Fibroblast of peridontal ligament (primary cell): ENCODE data around the gene DTNB.

Experiments
- DNase-seq: peaks from one replicate; pipeline ENCODE4 v3.0.0-alpha.2; 2010; ENCODE audit errors: extremely low read depth

The DTNB gene

GRCh38 chr2:25505182-25505581, 168.2 kb downstream of the DTNB start:
- DNase-seq, result no peak

DNA sequence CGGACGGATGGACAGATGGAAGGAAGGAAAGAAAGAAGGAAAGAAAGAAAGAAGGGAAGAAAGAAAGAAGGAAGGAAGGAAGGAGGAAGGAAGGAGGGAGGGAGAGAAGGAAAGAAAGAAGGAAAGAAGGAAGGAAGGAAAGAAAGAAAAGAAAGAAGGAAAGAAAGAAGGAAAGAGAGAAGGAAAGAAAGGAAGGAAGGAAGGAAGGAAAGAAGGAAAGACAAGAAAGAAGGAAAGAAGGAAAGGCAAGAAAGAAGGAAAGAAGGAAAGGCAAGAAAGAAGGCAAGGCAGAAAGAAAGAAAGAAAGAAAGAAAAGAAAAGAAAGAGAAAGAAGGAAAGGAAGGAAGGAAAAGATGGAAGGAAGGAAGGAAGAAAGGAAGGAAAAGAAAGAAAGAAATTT, 169.1 kb downstream of the DTNB start:
- no peak for DNase-seq

GRCh38 chr2:25499157-25499556, 174.2 kb downstream of the DTNB start:
- no peak for DNase-seq

GRCh38 chr2:25497918-25498407, 175.4 kb downstream of the DTNB start:
- no peak for DNase-seq

GRCh38 chr2:25497229-25497917, 176.0 kb downstream of the DTNB start:
- no peak for DNase-seq

GRCh38 chr2:25494616-25495015, 178.8 kb downstream of the DTNB start:
- DNase-seq, result peak; percentile 62

GRCh38 chr2:25493207-25493606, 180.2 kb downstream of the DTNB start:
- DNase-seq, result no peak

DNA sequence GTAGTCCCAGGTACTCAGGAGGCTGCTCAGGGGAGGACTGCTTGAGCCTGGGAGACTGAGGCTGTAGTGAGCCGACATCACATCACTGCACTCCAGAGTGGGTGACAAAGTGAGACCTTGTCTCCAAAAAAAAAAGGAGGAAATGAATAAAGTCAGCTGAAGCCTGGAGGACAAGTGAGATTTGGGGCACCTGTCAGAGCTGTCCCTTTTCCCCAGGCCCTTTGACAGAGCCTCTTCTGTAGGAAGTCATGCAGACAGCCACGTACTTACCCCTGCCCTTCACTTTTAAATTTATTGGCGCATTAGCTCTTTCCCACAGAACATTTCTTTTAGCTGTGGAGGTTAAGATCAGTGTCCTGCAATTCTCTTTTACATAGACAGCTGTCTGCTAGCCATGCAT, 180.7 kb downstream of the DTNB start:
- no peak for DNase-seq

DNA sequence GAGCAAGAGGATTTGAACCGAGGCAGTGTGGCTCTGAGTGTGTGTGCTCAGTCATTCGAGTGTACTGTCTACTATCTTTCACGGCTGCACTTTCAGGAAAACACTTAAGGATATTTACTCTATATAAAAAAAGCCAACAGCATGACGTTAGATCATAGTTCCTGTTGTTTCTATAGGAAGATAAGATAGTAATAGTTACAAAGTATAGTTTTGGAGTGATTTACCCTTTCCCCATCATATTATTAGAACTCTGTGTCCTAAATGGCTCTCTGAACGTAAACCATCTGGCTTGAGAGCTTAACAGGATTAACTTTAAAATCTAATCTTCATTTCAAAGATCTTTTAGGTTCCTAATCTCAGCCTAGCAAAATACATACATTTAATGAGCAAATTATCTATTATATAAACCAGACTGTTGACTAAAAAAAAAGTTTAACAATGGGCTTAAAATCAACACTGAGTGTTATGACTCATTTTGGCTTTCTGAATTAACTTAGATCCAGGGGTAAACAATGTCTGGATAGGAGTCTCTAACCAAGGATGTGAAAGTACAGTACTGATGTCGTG, 181.3 kb downstream of the DTNB start:
- DNase-seq, result peak; percentile 79

GRCh38 chr2:25491003-25491696, 182.2 kb downstream of the DTNB start:
- no peak for DNase-seq

- DNase-seq, result peak; percentile 20
These were observed 183.2 kb downstream of the DTNB start for GRCh38 chr2:25490217-25490616.

GRCh38 chr2:25489631-25490030, 183.7 kb downstream of the DTNB start:
- DNase-seq, result no peak

DNA sequence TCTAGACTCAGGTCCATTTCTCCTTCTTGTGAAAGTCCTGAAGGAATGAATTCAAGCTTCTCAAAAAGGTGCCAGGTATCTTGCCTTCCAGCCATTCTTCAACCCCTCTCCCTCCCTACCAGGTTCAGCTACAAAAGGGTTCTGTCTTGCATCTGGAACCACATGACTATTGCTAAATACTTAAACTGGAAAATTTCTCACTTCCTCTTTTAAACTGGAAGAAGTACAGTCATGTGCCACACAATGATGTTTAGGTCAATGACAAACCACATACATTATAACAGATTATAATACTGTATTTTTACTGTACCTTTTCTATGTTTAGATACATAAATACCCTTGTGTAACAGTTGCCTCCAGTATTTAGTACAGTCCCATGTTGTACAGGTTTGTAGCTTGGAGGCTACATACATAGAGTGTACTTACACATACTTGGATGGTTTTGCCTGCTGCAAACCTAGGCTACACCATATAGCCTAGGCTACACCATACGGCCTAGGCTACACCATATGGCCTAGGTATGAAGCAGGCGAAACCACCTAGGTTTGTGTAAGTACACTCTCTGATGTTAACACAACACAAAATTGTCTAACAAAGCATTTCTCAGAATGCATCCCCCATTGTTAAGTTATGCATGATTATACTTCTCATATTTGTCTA, 189.6 kb downstream of the DTNB start:
- DNase-seq, result no peak

GRCh38 chr2:25482341-25482740, 191.0 kb downstream of the DTNB start:
- DNase-seq, result no peak

- peak; percentile 55 for DNase-seq
These were observed 191.7 kb downstream of the DTNB start for GRCh38 chr2:25481381-25482300.

DNA sequence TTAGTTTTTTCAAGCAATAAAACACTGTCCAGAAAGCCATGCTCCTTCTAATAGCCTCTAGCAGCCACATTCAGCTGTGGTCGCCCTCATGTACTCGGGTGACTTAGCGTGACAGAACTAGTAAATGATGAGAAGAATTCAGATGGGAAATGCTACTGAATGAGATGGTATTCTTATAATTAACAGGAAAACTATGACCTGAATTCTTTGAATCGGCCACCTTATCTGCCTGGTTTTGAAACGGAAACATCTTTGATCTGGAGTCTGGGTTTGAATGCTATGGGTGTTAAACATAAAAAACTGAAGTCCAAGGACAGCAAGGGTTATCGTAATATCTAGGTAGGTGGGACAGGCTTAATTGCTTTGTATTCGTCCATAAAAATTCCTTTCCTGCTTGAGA, 192.8 kb downstream of the DTNB start:
- no peak for DNase-seq

DNA sequence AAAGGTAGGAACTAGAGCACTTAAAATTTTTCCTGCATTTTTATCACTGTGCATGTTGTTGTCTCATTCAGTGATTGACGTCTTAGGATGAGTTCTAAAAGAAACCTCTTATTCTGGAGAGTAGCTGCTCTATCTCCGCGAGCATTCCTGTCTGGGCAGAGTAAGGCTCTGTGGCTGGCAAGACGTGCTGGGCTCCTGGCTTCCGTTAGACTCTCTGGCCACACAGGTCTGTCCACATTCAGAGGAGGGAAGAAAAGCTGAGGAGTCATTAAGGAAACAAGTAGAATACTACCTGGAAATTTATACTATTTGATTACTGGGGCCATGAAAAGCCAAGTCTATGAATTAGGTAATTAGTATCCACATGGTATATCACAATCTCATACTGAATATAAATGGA, 193.6 kb downstream of the DTNB start:
- DNase-seq, result no peak

- DNase-seq, result no peak
These were observed 194.6 kb downstream of the DTNB start for GRCh38 chr2:25478736-25479135.

GRCh38 chr2:25473758-25474340, 199.5 kb downstream of the DTNB start:
- DNase-seq, result peak; percentile 20

- DNase-seq, result no peak
These were observed 200.2 kb downstream of the DTNB start for GRCh38 chr2:25473131-25473530.

DNA sequence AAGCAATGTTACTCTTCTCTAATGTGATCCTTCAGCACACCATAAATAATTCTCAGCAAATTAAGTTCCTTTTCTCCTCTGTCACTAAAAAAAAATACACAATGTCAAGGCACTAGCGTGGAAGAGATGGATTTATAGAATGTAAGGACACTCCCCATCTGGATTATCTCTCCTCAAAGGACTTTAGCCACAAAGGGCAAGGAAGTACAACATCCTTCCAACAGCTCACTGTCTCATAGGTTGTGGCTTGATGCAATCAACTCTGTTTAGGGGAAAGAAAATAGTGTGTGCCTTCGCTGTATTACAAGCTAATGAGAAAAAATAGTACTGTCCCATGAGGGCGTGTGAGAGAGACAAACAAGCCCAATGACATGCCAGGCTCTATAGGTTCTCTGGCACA, 202.6 kb downstream of the DTNB start:
- no peak for DNase-seq
